H9 (cell line): ENCODE data around the gene ARHGAP26. TPM values are rescaled to one million over a fixed set of nuclear protein-coding genes. Genes with fewer than 3 reads are reported as not detected.

Experiments
- DNase-seq: peaks from one replicate; pipeline ENCODE4 v3.0.0-alpha.2; 2017
- H2AFZ ChIP-seq: one replicate; pipeline ENCODE4 v1.6.1; 2013; ENCODE audit warnings: mild to moderate bottlenecking, low read length, control low read depth, moderate library complexity
- H2AK5ac ChIP-seq: 2 replicates; pipeline ENCODE4 v1.6.1; 2013; ENCODE audit warnings: low read length, control low read depth, mixed read lengths; ENCODE audit not compliant: insufficient read length
- H2BK120ac ChIP-seq: one replicate; pipeline ENCODE4 v1.6.1; 2013; ENCODE audit warnings: low read depth, mild to moderate bottlenecking, low read length, control low read depth, inconsistent platforms; ENCODE audit not compliant: poor library complexity, severe bottlenecking
- H2BK12ac ChIP-seq: 2 replicates; pipeline ENCODE4 v1.6.1; 2013; ENCODE audit warnings: low read length, control low read depth, mixed read lengths, low read depth; ENCODE audit not compliant: insufficient read length
- H2BK15ac ChIP-seq: 2 replicates; pipeline ENCODE4 v1.6.1; 2013; ENCODE audit warnings: low read depth, low read length, control low read depth
- H2BK20ac ChIP-seq: one replicate; pipeline ENCODE4 v1.6.1; 2013; ENCODE audit warnings: low read depth, mild to moderate bottlenecking, low read length, control low read depth, inconsistent platforms; ENCODE audit not compliant: poor library complexity, severe bottlenecking
- H2BK5ac ChIP-seq: 2 replicates; pipeline ENCODE4 v1.6.1; 2013; ENCODE audit warnings: low read length, control low read depth, mixed read lengths; ENCODE audit not compliant: insufficient read length
- H3K14ac ChIP-seq: 2 replicates; pipeline ENCODE4 v1.6.1; 2013; ENCODE audit warnings: low read length, control low read depth; ENCODE audit not compliant: insufficient read depth
- H3K18ac ChIP-seq: 2 replicates; pipeline ENCODE4 v1.6.1; 2013; ENCODE audit warnings: low read depth, mild to moderate bottlenecking, mixed read lengths, low read length, control low read depth; ENCODE audit not compliant: insufficient read length
- H3K23ac ChIP-seq: 2 replicates; pipeline ENCODE4 v1.6.1; 2013; ENCODE audit warnings: low read length, control low read depth, mixed read lengths, low read depth; ENCODE audit not compliant: insufficient read length
- H3K23me2 ChIP-seq: 2 replicates; pipeline ENCODE4 v1.6.1; 2013; ENCODE audit warnings: low read depth, mild to moderate bottlenecking, mixed read lengths, low read length, control low read depth; ENCODE audit not compliant: insufficient read length, poor library complexity, severe bottlenecking
- H3K27ac ChIP-seq: 2 replicates; pipeline ENCODE4 v1.5.1; 2013; ENCODE audit warnings: low read length, control low read depth, mixed read lengths, low read depth; ENCODE audit not compliant: insufficient read length
- H3K27me3 ChIP-seq: 2 replicates; pipeline ENCODE4 v1.6.1; 2013; ENCODE audit warnings: low read length, control low read depth, inconsistent platforms; ENCODE audit not compliant: insufficient read depth
- H3K4ac ChIP-seq: 2 replicates; pipeline ENCODE4 v1.6.1; 2013; ENCODE audit warnings: low read depth, mild to moderate bottlenecking, control low read depth, inconsistent platforms, low read length, moderate library complexity
- H3K4me1 ChIP-seq: 2 replicates; pipeline ENCODE4 v1.6.1; 2013; ENCODE audit warnings: low read length, control low read depth, inconsistent platforms; ENCODE audit not compliant: insufficient read depth
- H3K4me2 ChIP-seq: 2 replicates; pipeline ENCODE4 v1.6.1; 2013; ENCODE audit warnings: low read length, control low read depth, mixed read lengths; ENCODE audit not compliant: insufficient read length, insufficient read depth
- H3K56ac ChIP-seq: 2 replicates; pipeline ENCODE4 v1.6.1; 2013; ENCODE audit warnings: low read depth, mild to moderate bottlenecking, mixed read lengths, low read length, control low read depth; ENCODE audit not compliant: insufficient read length
- H3K79me1 ChIP-seq: 2 replicates; pipeline ENCODE4 v1.6.1; 2013; ENCODE audit warnings: low read depth, mild to moderate bottlenecking, moderate library complexity, low read length, control low read depth, inconsistent platforms; ENCODE audit not compliant: insufficient read depth, poor library complexity, severe bottlenecking
- H3K79me2 ChIP-seq: 2 replicates; pipeline ENCODE4 v1.6.1; 2013; ENCODE audit warnings: low read length, control low read depth, inconsistent platforms; ENCODE audit not compliant: insufficient read depth
- H3K9ac ChIP-seq: 2 replicates; pipeline ENCODE4 v1.6.1; 2013; ENCODE audit warnings: low read length, control low read depth, mixed read lengths; ENCODE audit not compliant: insufficient read length; ENCODE audit errors: extremely low read depth
- H3K9me3 ChIP-seq: one replicate; pipeline ENCODE4 v1.6.1; 2013; ENCODE audit warnings: low read depth, low read length, inconsistent platforms; ENCODE audit not compliant: control insufficient read depth
- H3T11ph ChIP-seq: one replicate; pipeline ENCODE4 v1.6.1; 2013; ENCODE audit warnings: mild to moderate bottlenecking, low read length, control low read depth, inconsistent platforms
- H4K20me1 ChIP-seq: one replicate; pipeline ENCODE4 v1.6.1; 2013; ENCODE audit not compliant: control insufficient read depth, insufficient read length, insufficient read depth
- H4K5ac ChIP-seq: 2 replicates; pipeline ENCODE4 v1.6.1; 2013; ENCODE audit warnings: low read depth, mild to moderate bottlenecking, mixed read lengths, low read length, control low read depth; ENCODE audit not compliant: insufficient read length
- H4K8ac ChIP-seq: replicated peaks from 2 replicates; pipeline ENCODE4 v1.6.1; 2013; ENCODE audit warnings: low read length, control low read depth, mixed read lengths, low read depth; ENCODE audit not compliant: insufficient read length
- H4K91ac ChIP-seq: 2 replicates; pipeline ENCODE4 v1.6.1; 2013; ENCODE audit warnings: low read depth, mild to moderate bottlenecking, moderate library complexity, mixed read lengths, low read length, control low read depth; ENCODE audit not compliant: insufficient read length
- H3K27ac Mint-ChIP-seq, 3 experiments: 2 replicates in 2 of 3; 3 replicates in 1 of 3; pipeline ENCODE4 v1.8.0; 2020 to 2021; ENCODE audit warnings: mixed read lengths in 3 of 3, mild to moderate bottlenecking in 1 of 3, moderate library complexity in 1 of 3
- H3K27me3 Mint-ChIP-seq: 2 replicates; pipeline ENCODE4 v1.8.0; 2021; ENCODE audit warnings: low read depth, mild to moderate bottlenecking, moderate library complexity, mixed read lengths
- H3K36me3 Mint-ChIP-seq, 3 experiments: 2 replicates in 2 of 3; 3 replicates in 1 of 3; pipeline ENCODE4 v1.8.0; 2020 to 2021; ENCODE audit warnings: low read depth in 3 of 3, mixed read lengths in 3 of 3; ENCODE audit not compliant: insufficient read depth in 1 of 3
- H3K4me1 Mint-ChIP-seq, 2 experiments: 2 replicates each; pipeline ENCODE4 v1.8.0; 2020; ENCODE audit warnings: mixed read lengths in 2 of 2
- H3K4me3 Mint-ChIP-seq, 2 experiments: 2 replicates in 1 of 2; 3 replicates in 1 of 2; pipeline ENCODE4 v1.8.0; 2020 to 2021; ENCODE audit warnings: mild to moderate bottlenecking in 2 of 2, mixed read lengths in 2 of 2, moderate library complexity in 1 of 2
- H3K9me3 Mint-ChIP-seq, 2 experiments: 2 replicates in 1 of 2; 3 replicates in 1 of 2; pipeline ENCODE4 v1.8.0; 2020; ENCODE audit warnings: mild to moderate bottlenecking in 2 of 2, mixed read lengths in 2 of 2, moderate library complexity in 1 of 2
- WGBS: extraction: QIAGEN DNeasy Blood & Tissue Kit; methylation state at CpG from one replicate; pipeline ENCODE4 v1.1.7; 2013; ENCODE audit warnings: missing lambda C conversion rate, low lambda C conversion rate, mixed read lengths; ENCODE audit not compliant: insufficient read length; ENCODE audit errors: extremely low coverage; 5-methylcytosine and 5-hydroxymethylcytosine counted together
- total RNA-seq: library from RNA; stranded (reverse); gene quantifications from 2 replicates; pipeline ENCODE4 v1.2.1, GENCODE V29; 2021
- TF ChIP-seq, protein P1 (sequence below): fragments of 200-600 bp; sonication (generic); conservative IDR thresholded peaks from 3 replicates; pipeline ENCODE4 v1.8.0; 2021; ENCODE audit warnings: antibody characterized with exemption, mild to moderate bottlenecking

Gene ARHGAP26
- total RNA-seq, 1 experiment from 2014 or later = 13.8 TPM

GRCh38 chr5:142838845-142839244, 68.7 kb downstream of the ARHGAP26 start:
- H3K36me3 Mint-ChIP-seq = no peaks in the 10 kb centered on the region
- no peak overlapping the region for H2AK5ac ChIP-seq
- H4K91ac ChIP-seq = no peak overlapping the region
- no peak overlapping the region for H3T11ph ChIP-seq
- H3K4ac ChIP-seq = no peak overlapping the region
- H3K27ac ChIP-seq = no peak overlapping the region
- no peak overlapping the region for H2BK5ac ChIP-seq
- no peak overlapping the region for H2BK120ac ChIP-seq
- no peak overlapping the region for H2BK15ac ChIP-seq
- no peaks in the 10 kb centered on the region for H3K9me3 ChIP-seq
- no peak overlapping the region for H3K27ac Mint-ChIP-seq
- H4K8ac ChIP-seq = no peak overlapping the region
- no peaks in the 10 kb centered on the region for H3K79me2 ChIP-seq
- H3K4me1 ChIP-seq = peaks cover 2% of the 10 kb centered on the region; the same call in 1 of the 2 replicates
- TF ChIP-seq, protein P1, sequence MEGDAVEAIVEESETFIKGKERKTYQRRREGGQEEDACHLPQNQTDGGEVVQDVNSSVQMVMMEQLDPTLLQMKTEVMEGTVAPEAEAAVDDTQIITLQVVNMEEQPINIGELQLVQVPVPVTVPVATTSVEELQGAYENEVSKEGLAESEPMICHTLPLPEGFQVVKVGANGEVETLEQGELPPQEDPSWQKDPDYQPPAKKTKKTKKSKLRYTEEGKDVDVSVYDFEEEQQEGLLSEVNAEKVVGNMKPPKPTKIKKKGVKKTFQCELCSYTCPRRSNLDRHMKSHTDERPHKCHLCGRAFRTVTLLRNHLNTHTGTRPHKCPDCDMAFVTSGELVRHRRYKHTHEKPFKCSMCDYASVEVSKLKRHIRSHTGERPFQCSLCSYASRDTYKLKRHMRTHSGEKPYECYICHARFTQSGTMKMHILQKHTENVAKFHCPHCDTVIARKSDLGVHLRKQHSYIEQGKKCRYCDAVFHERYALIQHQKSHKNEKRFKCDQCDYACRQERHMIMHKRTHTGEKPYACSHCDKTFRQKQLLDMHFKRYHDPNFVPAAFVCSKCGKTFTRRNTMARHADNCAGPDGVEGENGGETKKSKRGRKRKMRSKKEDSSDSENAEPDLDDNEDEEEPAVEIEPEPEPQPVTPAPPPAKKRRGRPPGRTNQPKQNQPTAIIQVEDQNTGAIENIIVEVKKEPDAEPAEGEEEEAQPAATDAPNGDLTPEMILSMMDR = no peak
- 100% methylated on average over 1 of the region's 5 CpGs for WGBS
- no peak overlapping the region for H3K4me2 ChIP-seq
- no peaks in the 10 kb centered on the region for H3K23me2 ChIP-seq
- no peaks in the 10 kb centered on the region for H3K27me3 ChIP-seq
- no peak overlapping the region for H3K23ac ChIP-seq
- H3K79me1 ChIP-seq = no peaks in the 10 kb centered on the region
- no peaks in the 10 kb centered on the region for H4K20me1 ChIP-seq
- no peak overlapping the region for H3K4me3 Mint-ChIP-seq
- no peak overlapping the region for H3K56ac ChIP-seq
- H3K14ac ChIP-seq = no peak overlapping the region
- H3K9ac ChIP-seq = no peak overlapping the region
- H2BK12ac ChIP-seq = no peak overlapping the region
- no peak for DNase-seq
- peaks cover 8 to 15% of the 10 kb centered on the region in 2 experiments for H3K4me1 Mint-ChIP-seq
- no peak overlapping the region for H3K18ac ChIP-seq
- no peak overlapping the region for H2AFZ ChIP-seq
- H2BK20ac ChIP-seq = no peak overlapping the region
- no peaks in the 10 kb centered on the region for H3K9me3 Mint-ChIP-seq
- H4K5ac ChIP-seq = no peak overlapping the region
- no peaks in the 10 kb centered on the region for H3K27me3 Mint-ChIP-seq
